HEK293 (cell line): ENCODE results near the gene FOXA2.

Experiments used
- CTCF ChIA-PET: fragments of 350-600 bp; formaldehyde crosslinking; extraction: SDS; loops from one replicate; lab custom pipeline; 2021; ENCODE audit warnings: antibody characterized with exemption; lab: Yijun Ruan, JAX
- POLR2A ChIA-PET: fragments of 300-600 bp; formaldehyde crosslinking; extraction: SDS; loops from one replicate; lab custom pipeline; 2020; ENCODE audit warnings: antibody characterized with exemption, inconsistent platforms; lab: Yijun Ruan, JAX
- H3K27ac ChIP-seq: fragments of 200-500 bp; sonication (Bioruptor generic); 2 replicates; pipeline ENCODE4 v1.5.1; 2014; ENCODE audit warnings: low read depth, low read length, control low read depth, inconsistent platforms; ENCODE audit errors: extremely low read depth
- H3K36me3 ChIP-seq, 2 experiments: fragments of 200-500 bp in 1 of 2; sonication (Bioruptor generic) in 1 of 2; 1 replicate in 1 of 2; 2 replicates in 1 of 2; pipeline ENCODE4 v1.5.1; 2014 to 2017; ENCODE audit warnings: inconsistent platforms in 2 of 2, low read length in 2 of 2; ENCODE audit not compliant: control insufficient read depth in 2 of 2, insufficient read depth in 1 of 2
- H3K4me1 ChIP-seq: fragments of 200-500 bp; sonication (Bioruptor generic); 2 replicates; pipeline ENCODE4 v1.5.1; 2014; ENCODE audit warnings: mild to moderate bottlenecking, low read length, inconsistent platforms; ENCODE audit not compliant: control insufficient read depth, insufficient read depth
- H3K4me3 ChIP-seq: 2 replicates; pipeline ENCODE4 v1.5.1; 2011; ENCODE audit warnings: low read depth, mild to moderate bottlenecking, control low read depth, low read length, moderate library complexity
- H3K9me3 ChIP-seq: fragments of 200-500 bp; sonication (Bioruptor generic); 2 replicates; pipeline ENCODE4 v1.5.1; 2014; ENCODE audit warnings: low read depth, low read length, inconsistent platforms; ENCODE audit not compliant: control insufficient read depth, insufficient read depth
- PBX3 ChIP-seq: sonication (generic); formaldehyde crosslinking; IDR thresholded peaks from 2 replicates; pipeline ENCODE4 v1.8.1; 2022; ENCODE audit warnings: mild to moderate bottlenecking, moderate library complexity, missing genetic modification reagents
- ZBTB11 ChIP-seq: fragments of 450-650 bp; formaldehyde crosslinking; conservative IDR thresholded peaks from 2 replicates; pipeline ENCODE4 v1.5.1; 2016; ENCODE audit warnings: low read depth, missing biosample characterization, missing genetic modification characterization
- ZBTB26 ChIP-seq: fragments of 450-650 bp; formaldehyde crosslinking; optimal IDR thresholded peaks from 2 replicates; pipeline ENCODE3; 2016; ENCODE audit warnings: missing biosample characterization, mild to moderate bottlenecking, missing genetic modification characterization
- ZBTB49 ChIP-seq: fragments of 450-650 bp; formaldehyde crosslinking; IDR thresholded peaks from 2 replicates; pipeline ENCODE4 v1.5.1; 2016; ENCODE audit warnings: missing biosample characterization, missing genetic modification characterization, low read depth
- ZNF10 ChIP-seq: fragments of 450-650 bp; formaldehyde crosslinking; IDR thresholded peaks from 2 replicates; pipeline ENCODE4 v1.5.1; 2017; ENCODE audit warnings: missing biosample characterization, missing genetic modification characterization
- ZNF114 ChIP-seq: fragments of 450-650 bp; formaldehyde crosslinking; IDR thresholded peaks from 2 replicates; pipeline ENCODE4 v1.5.0; 2017; ENCODE audit warnings: missing biosample characterization, missing genetic modification characterization
- ZNF19 ChIP-seq: fragments of 450-650 bp; formaldehyde crosslinking; IDR thresholded peaks from 2 replicates; pipeline ENCODE4; 2016; ENCODE audit warnings: missing biosample characterization, missing genetic modification characterization, low read depth
- ZNF398 ChIP-seq: fragments of 450-650 bp; formaldehyde crosslinking; IDR thresholded peaks from 2 replicates; pipeline ENCODE4 v1.5.1; 2017; ENCODE audit warnings: missing biosample characterization, missing genetic modification characterization
- ZNF843 ChIP-seq: fragments of 450-650 bp; formaldehyde crosslinking; IDR thresholded peaks from 2 replicates; pipeline ENCODE4 v1.5.1; 2016; ENCODE audit warnings: missing biosample characterization, missing genetic modification characterization

The FOXA2 gene

GRCh38 chr20:22584522-22584921 is at the start of gene FOXA2:
TSS of gene FOXA2 (minus strand) at chr20:22584572. CDS start at chr20:22584278, 294 bp downstream.
- Histone ChIP-seq H3K4me3 (peak within 1 kb of the TSS; percentile 50), H3K36me3 (peaks cover 0 to 3% of the 10 kb centered on the region in 2 experiments; a peak in 1 of 3 replicates), H3K27ac (peak within 1 kb of the TSS; percentile 62; the same call in 1 of the 2 replicates), H3K9me3 (no peaks in the 10 kb centered on the region), H3K4me1 (0 out of 2 replicates have a peak, but pooled peaks cover 2% of the 10 kb centered on the region)
- TF ChIP-seq ZNF843 = no peak
- TF ChIP-seq ZNF398 (tag by site-specific recombination) = peak; percentile 57; the same call in 1 of the 2 replicates
- TF ChIP-seq ZBTB26 (tag by site-specific recombination) = peak; percentile 67
- CTCF ChIA-PET = interaction anchor here (0.6 to 3.9 kb wide), 4 partner anchors 14 to 470 kb away, joined by 3 to 38 read pairs (median 4); no protein-coding TSS in a partner anchor
- POLR2A ChIA-PET = interaction anchor here (0.7 kb wide), 1 partner anchor 187 kb away, joined by 3 read pairs; no protein-coding TSS in a partner anchor

- Histone ChIP-seq H3K4me3 (no peak overlapping the region), H3K27ac (no peak overlapping the region), H3K36me3 (no peaks in the 10 kb centered on the region), H3K9me3 (no peaks in the 10 kb centered on the region), H3K4me1 (no peaks in the 10 kb centered on the region)
- no peak for TF ChIP-seq ZBTB11 (tag by site-specific recombination)
- no peak for TF ChIP-seq ZNF19 (tag by site-specific recombination)
- no peak for TF ChIP-seq ZBTB49 (tag by site-specific recombination)
- no peak for TF ChIP-seq ZBTB26 (tag by site-specific recombination)
- TF ChIP-seq ZNF114 (tag by site-specific recombination) = no peak
- TF ChIP-seq ZNF10 (tag by site-specific recombination) = no peak
- no peak for TF ChIP-seq PBX3 (CRISPR knock-in tag)
- ChIA-PET POLR2A (no interaction called here), CTCF (interaction anchor here (1.6 kb wide), 1 partner anchor 44 kb away, joined by 5 read pairs; no protein-coding TSS in a partner anchor)
Measured at GRCh38 chr20:22630701-22631100, 46.3 kb upstream of the FOXA2 start.
